Right atrium auricular region (tissue), 2 donors: Measurements from ENCODE around the gene BCKDHB. TPM values are rescaled to one million over a fixed set of nuclear protein-coding genes. Genes with fewer than 3 reads are reported as not detected.
A peak's percentile ranks its signal among the peaks of the same experiment; 100 is the strongest.

Source experiments
- DNase-seq: peaks from one replicate; pipeline ENCODE4 v3.0.0-alpha.2; 2019; ENCODE audit warnings: low spot score
- H3K27ac ChIP-seq, 2 donors: fragments of 200-600 bp; sonication (generic); 1 replicate in 1 of 2; 2 replicates in 1 of 2; pipeline ENCODE4 v1.5.1; 2016 to 2019
- H3K27me3 ChIP-seq, 2 donors: fragments of 200-600 bp; sonication (generic); one replicate each; pipeline versions ENCODE4 v1.5.1 to v1.6.0; 2017 to 2019
- H3K36me3 ChIP-seq: fragments of 200-600 bp; sonication (generic); one replicate; pipeline ENCODE4 v1.5.1; 2016
- H3K4me1 ChIP-seq, 2 donors: fragments of 200-600 bp; sonication (generic); one replicate each; pipeline versions ENCODE4 v1.5.1 to v1.6.0; 2017 to 2019
- H3K4me3 ChIP-seq, 2 donors: fragments of 200-600 bp; sonication (generic); 1 replicate in 1 of 2; 2 replicates in 1 of 2; pipeline ENCODE4 v1.5.1; 2017 to 2019; ENCODE audit warnings: mild to moderate bottlenecking in 1 of 2, moderate library complexity in 1 of 2
- H3K9me3 ChIP-seq, 2 donors: fragments of 200-600 bp; sonication (generic); one replicate each; pipeline ENCODE4 v1.5.1; 2019
- CTCF ChIP-seq, 2 donors: fragments of 200-600 bp; sonication (generic); IDR thresholded peaks; one replicate each; pipeline ENCODE4 v1.5.1; 2019; ENCODE audit warnings: antibody characterized with exemption in 2 of 2
- total RNA-seq, 2 donors: library from RNA; depleted of rRNA; stranded (reverse); fragments of >200 nt; gene quantifications; one replicate each; pipeline ENCODE4 v1.1.0, GENCODE V29; 2016

Gene BCKDHB
- total RNA-seq, 2 donors from 2014 or later, result 8.1 to 23.3 TPM

- H3K4me1 ChIP-seq, result peaks cover 0 to 33% of the 10 kb centered on the region in 2 donors
- no peaks in the 10 kb centered on the region for H3K27me3 ChIP-seq
- TF ChIP-seq CTCF (IDR thresholded peaks at IDR 0.05), result no peak
- no peaks in the 10 kb centered on the region for H3K36me3 ChIP-seq
- H3K4me3 ChIP-seq, result no peak overlapping the region
- H3K9me3 ChIP-seq, result no peaks in the 10 kb centered on the region
- no peak for DNase-seq
- no peak overlapping the region for H3K27ac ChIP-seq
Observed at GRCh38 chr6:80142586-80142985, 36.1 kb downstream of the BCKDHB start.

GRCh38 chr6:80143419-80143937 is 37.0 kb downstream of the BCKDHB start:
- DNase-seq, result peak; percentile 87
- H3K4me1 ChIP-seq, result peaks cover 0 to 33% of the 10 kb centered on the region in 2 donors
- no peak overlapping the region for H3K4me3 ChIP-seq
- no peaks in the 10 kb centered on the region for H3K9me3 ChIP-seq
- no peaks in the 10 kb centered on the region for H3K36me3 ChIP-seq
- TF ChIP-seq CTCF (IDR thresholded peaks at IDR 0.05), result no peak
- peak overlapping the region; percentile 20 to 29 for H3K27ac ChIP-seq
- no peaks in the 10 kb centered on the region for H3K27me3 ChIP-seq

- peaks cover 0 to 33% of the 10 kb centered on the region in 2 donors for H3K4me1 ChIP-seq
- H3K9me3 ChIP-seq, result no peaks in the 10 kb centered on the region
- H3K4me3 ChIP-seq, result no peak overlapping the region
- TF ChIP-seq CTCF (IDR thresholded peaks at IDR 0.05), result no peak
- H3K36me3 ChIP-seq, result no peaks in the 10 kb centered on the region
- H3K27ac ChIP-seq, result no peak overlapping the region
- DNase-seq, result no peak
- H3K27me3 ChIP-seq, result no peaks in the 10 kb centered on the region
Observed at GRCh38 chr6:80144753-80145315, 38.4 kb downstream of the BCKDHB start.

GRCh38 chr6:80145509-80145908 is 39.0 kb downstream of the BCKDHB start:
- no peak for DNase-seq
- no peak for TF ChIP-seq CTCF (IDR thresholded peaks at IDR 0.05)
- H3K27ac ChIP-seq, result no peak overlapping the region
- H3K27me3 ChIP-seq, result no peaks in the 10 kb centered on the region
- no peaks in the 10 kb centered on the region for H3K36me3 ChIP-seq
- no peak overlapping the region for H3K4me3 ChIP-seq
- no peaks in the 10 kb centered on the region for H3K9me3 ChIP-seq
- H3K4me1 ChIP-seq, result peaks cover 0 to 33% of the 10 kb centered on the region in 2 donors

- H3K4me1 ChIP-seq, result peaks cover 0 to 33% of the 10 kb centered on the region in 2 donors
- TF ChIP-seq CTCF (IDR thresholded peaks at IDR 0.05), result no peak
- no peaks in the 10 kb centered on the region for H3K27me3 ChIP-seq
- H3K36me3 ChIP-seq, result no peaks in the 10 kb centered on the region
- DNase-seq, result no peak
- no peaks in the 10 kb centered on the region for H3K9me3 ChIP-seq
- no peak overlapping the region for H3K27ac ChIP-seq
- no peak overlapping the region for H3K4me3 ChIP-seq
Observed at GRCh38 chr6:80145921-80146320, 39.5 kb downstream of the BCKDHB start.

- no peaks in the 10 kb centered on the region for H3K27me3 ChIP-seq
- no peak overlapping the region for H3K27ac ChIP-seq
- no peak for TF ChIP-seq CTCF (IDR thresholded peaks at IDR 0.05)
- no peak overlapping the region for H3K4me3 ChIP-seq
- DNase-seq, result no peak
- H3K36me3 ChIP-seq, result no peaks in the 10 kb centered on the region
- peaks cover 0 to 30% of the 10 kb centered on the region in 2 donors for H3K4me1 ChIP-seq
- H3K9me3 ChIP-seq, result no peaks in the 10 kb centered on the region
Observed at GRCh38 chr6:80148220-80148619, 41.7 kb downstream of the BCKDHB start.
